ENCODE results near the gene TMEM53. TPM values are rescaled to one million over a fixed set of nuclear protein-coding genes. Genes with fewer than 3 reads are reported as not detected.

The TMEM53 gene
- 5.3 and 5.7 TPM in 2 replicates for total RNA-seq
- polyA plus RNA-seq: 16.5 and 24.7 TPM in 2 replicates
- polyA plus RNA-seq (2011; cell fraction: cytosol; rRNA removed): 7.4 and 8.7 TPM in 2 replicates
- 3.3 and 3.9 TPM in 2 replicates for polyA plus RNA-seq (2011; cell fraction: nucleus; rRNA removed)
- polyA plus RNA-seq (2012): 3.5 and 5.3 TPM in 2 replicates
- polyA minus RNA-seq: 6.2 and 8.2 TPM in 2 replicates
- 11.6 TPM for polyA minus RNA-seq (2011; cell fraction: cytosol; rRNA and poly(A)+ RNA removed)
- 1.5 and 1.8 TPM in 2 replicates for polyA minus RNA-seq (2011; cell fraction: nucleus; rRNA and poly(A)+ RNA removed)
- Bru-seq, nascent RNA: percentile 34 among the genes with signal in this experiment
- BruChase-seq, experiment 1, labeled RNA remaining after a 6-hour chase: percentile 35 among the genes with signal in this experiment
- BruChase-seq, experiment 2, labeled RNA remaining after a 2-hour chase: percentile 38 among the genes with signal in this experiment
- long read RNA-seq, transcript TMEM53-202 (3 exons, 2,310 nt): major isoform, 15 of 57 reads
- long read RNA-seq, transcript TMEM53-208 (2 exons, 2,075 nt): minor isoform, 5 of 57 reads
- long read RNA-seq, transcript TMEM53-201 (3 exons, 890 nt): minor isoform, 9 of 57 reads
- long read RNA-seq, partial matches to known transcripts: 1 of 57 reads
- long read RNA-seq, other reads (novel, unspliced or antisense): 17 of 57 reads

GRCh38 chr1:44674113-44675000, at the start of gene TMEM53, which contains the start of gene ARMH1:
Gene TMEM53, minus strand, starts transcription at chr1:44674481. Its CDS starts 90 bp downstream, at chr1:44674391.
Gene ARMH1, plus strand, starts transcription at chr1:44674714. Its CDS starts 14,984 bp downstream, at chr1:44689698.
- DNase-seq (ENCODE audit: low read depth, low spot score) (peak; percentile 99), FAIRE-seq (peak; percentile 97)
- Histone ChIP-seq H3K79me2 (ENCODE audit: control insufficient read depth, insufficient read depth, low read length) (no peaks in the 10 kb centered on the region), H3K4me1 (ENCODE audit: control insufficient read depth, extremely low read depth, insufficient read depth, low read length) (peaks cover 41% of the 10 kb centered on the region), H4K20me1 (replicated peaks; ENCODE audit: control insufficient read depth, extremely low read depth, insufficient read depth, low read length) (no peaks in the 10 kb centered on the region), H3K9ac (replicated peaks; ENCODE audit: extremely low read depth, insufficient read depth, low read length) (peak within 1 kb of the TSS; percentile 79), H3K4me2 (ENCODE audit: insufficient read depth, low read length) (peak within 1 kb of the TSS; percentile 71), H3K36me3 (ENCODE audit: control insufficient read depth in 2 of 2, extremely low read depth in 1 of 2, insufficient read depth in 2 of 2, low read length in 2 of 2) (no peaks in the 10 kb centered on the region), H3K27me3 (ENCODE audit: control insufficient read depth in 2 of 2, insufficient read depth in 2 of 2, low read length in 2 of 2) (no peaks in the 10 kb centered on the region), H3K9me1 (replicated peaks; ENCODE audit: control insufficient read depth, extremely low read depth, insufficient read depth, low read length) (no peaks in the 10 kb centered on the region), H2AFZ (ENCODE audit: low read depth, low read length) (peak within 1 kb of the TSS; percentile 96), H3K4me3 (replicated peaks in 1 of 3; ENCODE audit: insufficient read depth in 1 of 3, low read depth in 1 of 3, low read length in 3 of 3) (peak within 1 kb of the TSS; percentile 53 to 69 (median 65)), H3K27ac (ENCODE audit: insufficient read depth, low read depth, low read length) (peak within 1 kb of the TSS; percentile 71), H3K9me3 (replicated peaks; ENCODE audit: control insufficient read depth, insufficient read depth, low read length) (no peaks in the 10 kb centered on the region)
- ChIA-PET CTCF (interaction anchor here (1.0 to 3.2 kb wide), 5 partner anchors 9 to 629 kb away, joined by 3 to 27 read pairs (median 3); no protein-coding TSS in a partner anchor), POLR2A (interaction anchor here (1.0 to 1.5 kb wide), 2 partner anchors 10 to 43 kb away, joined by 3 to 5 read pairs; no protein-coding TSS in a partner anchor)
- TF ChIP-seq POLR2AphosphoS5 (IDR thresholded peaks at IDR 0.05; ENCODE audit: insufficient read depth, low read depth, low read length): peak; percentile 71
- peak; percentile 83 for TF ChIP-seq POLR2A (IDR thresholded peaks at IDR 0.05; ENCODE audit: low read depth, low read length)
- TF ChIP-seq JUN (IDR thresholded peaks at IDR 0.05; ENCODE audit: borderline replicate concordance, insufficient read depth, insufficient read length, low read depth): no peak
- TF ChIP-seq, protein P1, sequence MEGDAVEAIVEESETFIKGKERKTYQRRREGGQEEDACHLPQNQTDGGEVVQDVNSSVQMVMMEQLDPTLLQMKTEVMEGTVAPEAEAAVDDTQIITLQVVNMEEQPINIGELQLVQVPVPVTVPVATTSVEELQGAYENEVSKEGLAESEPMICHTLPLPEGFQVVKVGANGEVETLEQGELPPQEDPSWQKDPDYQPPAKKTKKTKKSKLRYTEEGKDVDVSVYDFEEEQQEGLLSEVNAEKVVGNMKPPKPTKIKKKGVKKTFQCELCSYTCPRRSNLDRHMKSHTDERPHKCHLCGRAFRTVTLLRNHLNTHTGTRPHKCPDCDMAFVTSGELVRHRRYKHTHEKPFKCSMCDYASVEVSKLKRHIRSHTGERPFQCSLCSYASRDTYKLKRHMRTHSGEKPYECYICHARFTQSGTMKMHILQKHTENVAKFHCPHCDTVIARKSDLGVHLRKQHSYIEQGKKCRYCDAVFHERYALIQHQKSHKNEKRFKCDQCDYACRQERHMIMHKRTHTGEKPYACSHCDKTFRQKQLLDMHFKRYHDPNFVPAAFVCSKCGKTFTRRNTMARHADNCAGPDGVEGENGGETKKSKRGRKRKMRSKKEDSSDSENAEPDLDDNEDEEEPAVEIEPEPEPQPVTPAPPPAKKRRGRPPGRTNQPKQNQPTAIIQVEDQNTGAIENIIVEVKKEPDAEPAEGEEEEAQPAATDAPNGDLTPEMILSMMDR (IDR thresholded peaks at IDR 0.05; ENCODE audit: extremely low read depth in 1 of 2, insufficient read depth in 1 of 2, low read depth in 1 of 2, low read length in 2 of 2): peak in 1 of 2 donors; percentile 14
- TF ChIP-seq FOS (IDR thresholded peaks at IDR 0.05; ENCODE audit: borderline replicate concordance, insufficient read depth, low read length): no peak
- no TSS peak for BruUV-seq (replicated peaks)
- dilution Hi-C loops (cut with MboI; ENCODE audit: extremely low pct_ligation_motif_present, low sequenced_read_pairs): no loop called here
- intact Hi-C loops (cut with micrococcal nuclease): loop anchor here (1.0 kb wide), 1 partner anchor 19 kb away; no protein-coding TSS in a partner anchor

All from endothelial cell of umbilical vein (primary cell).